ENCODE measurements around the gene ST13.

DNA sequence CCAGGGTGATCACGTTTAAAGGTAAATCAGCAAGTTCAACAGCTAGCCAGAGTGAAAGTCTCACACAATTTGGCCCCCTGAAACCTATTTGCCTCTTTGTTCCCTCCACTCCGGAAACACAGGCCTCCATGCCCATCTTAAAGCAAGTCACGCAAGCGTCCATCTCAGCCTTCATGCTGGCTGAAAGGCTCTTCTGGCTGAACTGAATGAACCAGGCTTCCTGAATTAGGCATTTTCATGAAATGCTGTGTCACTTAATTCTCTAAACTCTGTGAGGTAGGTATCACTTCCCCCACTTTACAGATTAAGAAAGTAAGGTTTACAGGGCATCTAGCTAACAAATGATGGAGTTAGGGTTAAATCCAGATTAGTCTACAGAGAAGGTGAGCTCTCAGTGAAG, 38.7 kb downstream of the ST13 start:
- no peak for TF ChIP-seq CTCF (IDR thresholded peaks at IDR 0.05; ENCODE audit: poor library complexity)
- TF ChIP-seq EZH2 (IDR thresholded peaks at IDR 0.05; ENCODE audit: borderline replicate concordance), result no peak
- no peak for TF ChIP-seq EZH2phosphoT487 (IDR thresholded peaks at IDR 0.05; ENCODE audit: low read depth, severe bottlenecking, unreplicated experiment)

Measured in hepatocyte (in vitro differentiated cells).